Activated CD8-positive, alpha-beta memory T cell treated with anti-CD3 and anti-CD28 coated beads for 4 hours (primary cell): ENCODE measurements around the gene LGR6.
A peak's percentile ranks its signal among the peaks of the same experiment; 100 is the strongest.
"Not testable (repeated sequence)": the region's sequence is repeated elsewhere in the genome, so short reads cannot be mapped to it uniquely, and the experiment has no call there.

Experiments used
- DNase-seq, 2 donors: peaks; one replicate each; pipeline ENCODE4 v3.0.0-alpha.2; 2020; ENCODE audit warnings: low read depth in 2 of 2

The LGR6 gene

DNA sequence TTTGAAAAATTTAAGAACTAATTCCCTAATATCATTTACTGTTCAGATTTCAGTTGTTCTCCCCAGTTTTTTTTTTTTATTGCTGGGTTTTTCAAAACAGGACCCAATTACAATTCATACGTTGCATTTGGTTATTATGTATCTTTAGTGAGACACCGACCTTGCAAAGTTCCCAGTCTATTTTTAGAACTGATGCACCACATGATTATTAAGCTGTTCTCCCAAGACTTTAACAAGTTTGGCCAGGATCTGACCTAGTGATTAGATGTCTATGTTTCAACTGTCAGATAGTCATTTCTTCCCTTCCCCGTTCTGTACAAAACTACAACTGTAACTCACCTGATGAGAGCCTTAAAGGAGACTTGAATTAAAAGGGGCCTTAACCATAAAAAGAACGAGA, 140.3 kb downstream of the LGR6 start:
- no peak for DNase-seq

DNA sequence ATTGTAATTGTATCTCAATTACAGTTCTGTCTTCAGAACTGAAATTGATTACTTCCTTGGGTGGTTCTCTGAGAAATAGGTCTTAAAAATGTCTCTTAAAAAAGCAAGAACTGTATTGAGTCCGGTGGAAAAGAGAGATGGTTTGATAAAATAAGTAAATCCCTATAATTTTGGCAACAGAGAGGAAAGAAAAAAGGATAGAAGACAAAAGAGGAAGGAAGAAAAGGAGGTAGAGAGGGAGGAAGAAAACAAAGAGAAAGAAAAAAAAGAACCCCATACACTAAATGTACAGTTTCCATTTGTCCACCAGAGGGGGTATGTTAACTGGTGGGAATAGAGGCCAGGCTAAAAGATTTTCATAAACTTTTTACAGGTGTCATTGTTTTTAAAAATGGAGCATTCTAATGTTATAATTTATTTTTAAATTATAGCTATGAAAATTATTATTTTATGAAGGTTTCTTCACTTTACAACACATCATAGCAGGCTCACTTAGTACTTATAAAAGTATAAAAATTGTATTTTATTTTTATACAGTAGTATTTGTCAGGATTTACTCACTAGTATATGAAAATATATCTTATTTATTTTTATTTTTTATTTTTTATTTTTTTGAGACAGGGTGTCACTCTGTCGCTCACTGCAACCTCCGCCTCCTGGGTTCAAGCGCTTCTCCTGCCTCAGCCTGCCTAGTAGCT, 150.2 kb downstream of the LGR6 start:
- no peak for DNase-seq

- DNase-seq, result no peak
These were observed 154.5 kb downstream of the LGR6 start for GRCh38 chr1:202348005-202348508.

GRCh38 chr1:202348509-202349205, 155.1 kb downstream of the LGR6 start, which contains the start of gene PPP1R12B:
PPP1R12B (plus strand) TSS chr1:202348699; CDS start chr1:202348852, 153 bp downstream.
- DNase-seq, result peak; percentile 87 to 94

DNA sequence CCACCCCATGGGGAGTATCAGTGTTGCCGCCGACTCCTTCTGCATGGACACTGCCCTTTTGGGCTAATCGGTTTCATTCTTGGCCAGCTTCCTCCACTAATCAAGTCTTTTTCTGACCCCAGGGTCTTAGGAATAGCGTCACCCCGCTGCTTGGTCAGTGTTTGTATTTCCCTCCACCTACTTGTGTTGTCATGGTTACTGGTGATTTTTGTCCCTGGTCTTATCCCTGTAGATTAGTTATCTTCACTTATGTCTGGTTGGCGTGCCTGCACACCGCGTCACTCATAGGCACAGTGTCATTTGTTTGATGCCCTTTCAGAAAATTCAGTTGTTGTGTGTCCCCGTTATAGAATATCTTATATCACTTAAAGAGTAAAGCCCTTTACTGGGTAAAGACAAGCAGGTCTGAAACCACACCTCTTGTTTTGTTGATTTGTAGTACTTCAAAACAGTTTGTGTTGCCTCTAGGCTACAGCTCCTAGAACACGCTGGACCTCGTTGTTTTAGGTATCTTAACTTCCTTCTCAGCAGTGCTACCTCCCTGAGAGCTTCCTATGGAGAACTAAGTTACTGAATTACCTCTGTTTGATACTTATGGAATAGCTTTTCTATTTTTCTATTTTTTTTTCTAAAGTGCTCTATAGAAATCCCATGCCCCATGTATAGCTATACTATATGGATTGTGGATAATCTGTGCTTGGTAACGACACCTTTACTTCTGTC, 155.8 kb downstream of the LGR6 start:
- DNase-seq, result no peak

DNA sequence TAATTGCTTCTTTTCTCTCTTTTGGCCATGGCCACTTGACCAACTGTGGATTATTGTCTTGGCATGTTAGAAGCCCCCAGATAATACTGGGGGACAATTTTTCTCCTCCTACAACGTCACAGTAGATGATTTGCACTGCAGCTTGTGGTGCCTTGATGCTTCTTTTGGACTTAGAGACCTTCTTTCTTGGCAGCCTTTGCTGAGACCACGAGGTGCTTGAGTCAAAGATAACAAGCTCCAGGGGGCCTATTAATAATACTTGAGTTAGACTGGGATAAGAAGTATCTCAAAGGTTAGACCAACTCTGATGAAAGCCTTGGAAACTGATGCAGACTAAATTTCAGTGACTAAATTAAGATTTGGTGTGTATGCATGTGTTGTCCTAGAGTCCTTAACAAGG, 158.1 kb downstream of the LGR6 start:
- no peak for DNase-seq

- not testable (repeated sequence) for DNase-seq
These were observed 159.1 kb downstream of the LGR6 start for GRCh38 chr1:202352583-202353197.

DNA sequence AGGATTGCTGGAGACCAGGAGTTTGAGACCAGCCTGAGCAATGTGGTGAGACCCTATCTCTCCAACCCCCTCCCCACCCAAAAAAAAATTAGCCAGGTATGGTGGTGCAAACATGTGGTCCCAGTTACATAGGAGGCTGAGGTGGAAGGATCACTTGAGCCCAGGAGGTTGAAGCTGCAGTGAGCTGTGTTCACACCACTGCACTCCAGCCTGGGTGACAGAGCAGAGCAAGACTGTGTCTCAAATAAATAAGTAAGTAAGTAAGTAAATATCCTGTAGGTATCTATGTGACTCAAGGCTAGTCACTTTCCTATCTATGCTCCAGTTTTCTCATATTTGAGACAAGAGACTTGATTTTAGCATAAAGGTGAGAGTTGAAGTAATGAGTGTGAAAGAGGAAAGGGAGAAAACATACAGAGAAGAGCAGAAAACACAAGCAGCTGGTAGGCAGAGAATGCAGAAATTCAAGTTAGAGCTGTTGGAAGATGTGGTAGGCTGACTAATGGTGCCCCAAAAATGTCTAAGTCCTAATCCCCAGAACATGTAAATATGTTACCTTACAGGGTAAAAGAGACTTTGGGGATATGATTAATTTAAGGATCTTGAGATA, 162.4 kb downstream of the LGR6 start:
- no peak for DNase-seq

DNA sequence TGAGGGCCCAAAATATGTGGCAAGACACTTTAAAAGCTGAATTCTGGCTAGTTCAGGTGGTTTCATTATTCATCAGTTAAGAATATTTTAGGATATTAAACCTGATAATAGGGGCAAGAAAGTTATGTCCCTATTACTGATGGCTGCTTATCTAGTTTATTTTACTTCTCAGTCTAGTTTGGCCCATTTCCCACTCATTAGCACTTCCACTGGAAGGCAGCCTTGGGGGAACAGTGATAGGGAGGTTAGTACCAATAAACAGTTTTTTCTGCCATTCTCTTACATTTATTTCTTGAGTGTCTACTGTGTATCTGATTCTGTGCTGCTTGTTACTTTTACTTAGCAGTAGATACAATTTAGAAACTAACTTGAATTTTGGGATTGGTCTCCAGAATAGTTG, 163.9 kb downstream of the LGR6 start:
- no peak for DNase-seq

DNA sequence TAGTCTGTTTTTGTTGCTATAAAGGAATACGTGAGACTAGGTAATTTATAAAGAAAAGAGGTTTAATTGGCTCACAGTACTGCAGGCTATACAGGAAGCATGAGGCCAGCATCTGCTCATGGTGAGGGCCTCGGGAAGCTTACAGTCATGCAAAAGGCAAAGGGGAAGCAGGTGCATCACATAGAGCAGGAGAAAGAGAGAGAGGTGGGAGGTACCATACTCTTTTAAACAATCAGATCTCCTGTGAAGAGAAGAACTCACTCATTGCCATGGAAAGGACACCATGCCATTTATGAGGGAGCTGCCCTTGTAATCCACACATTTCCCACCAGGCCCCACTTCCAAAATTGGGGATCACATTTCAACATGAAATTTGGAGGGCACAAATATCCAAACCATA, 167.6 kb downstream of the LGR6 start:
- no peak for DNase-seq

GRCh38 chr1:202361701-202362100, 168.1 kb downstream of the LGR6 start:
- no peak for DNase-seq

DNA sequence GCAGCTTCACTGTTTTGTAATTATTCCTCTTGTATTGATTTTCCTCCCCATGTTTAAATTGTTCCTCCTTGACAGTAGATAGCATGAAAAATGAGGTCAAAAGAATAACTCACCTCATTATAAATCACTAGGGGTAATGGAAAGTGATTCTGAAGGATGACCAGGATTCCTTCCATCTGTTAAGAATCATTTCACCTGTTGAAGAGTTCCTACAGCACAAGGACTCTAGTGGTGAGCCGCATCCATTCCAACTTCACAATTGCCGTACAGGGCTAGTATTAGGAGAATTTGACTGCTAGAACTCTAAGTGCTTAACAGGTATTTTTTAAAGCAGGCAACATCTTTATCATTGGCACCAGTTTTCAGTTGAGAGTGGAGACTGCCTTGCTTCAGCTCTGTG, 168.6 kb downstream of the LGR6 start:
- DNase-seq, result no peak

DNA sequence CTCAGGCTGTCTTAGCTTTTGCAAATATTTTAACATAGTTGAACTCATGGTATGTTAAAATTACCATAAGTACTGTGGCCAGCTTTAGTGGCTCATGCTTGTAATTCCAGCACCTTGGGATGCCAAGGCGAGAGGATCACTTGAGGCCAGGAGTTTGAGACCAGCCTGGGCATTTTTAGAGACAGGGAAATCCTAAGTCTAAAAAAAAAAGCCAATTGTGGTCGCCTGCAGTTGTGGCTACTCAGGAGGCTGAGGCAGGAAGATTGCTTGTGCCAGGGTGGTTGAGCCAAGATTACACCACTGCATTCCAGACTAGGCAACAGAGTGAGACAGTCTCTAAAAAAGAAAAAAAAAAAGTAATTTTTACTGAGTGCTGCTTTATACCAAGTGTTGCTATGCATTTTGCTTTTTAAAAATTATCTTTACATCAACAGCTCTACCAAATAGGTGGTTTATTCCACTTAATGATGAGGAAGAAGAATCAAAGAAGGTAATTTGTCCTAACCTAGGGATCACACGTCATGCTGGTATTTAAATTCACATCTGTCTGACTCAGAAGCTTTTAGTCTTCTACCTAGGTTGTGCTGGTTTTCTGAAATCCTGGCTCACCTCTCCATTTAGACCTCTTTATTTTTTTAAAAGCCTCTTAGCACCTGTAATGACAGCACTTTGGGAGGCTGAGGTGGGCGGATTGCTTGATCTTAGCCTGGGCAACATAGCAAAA, 171.7 kb downstream of the LGR6 start:
- no peak for DNase-seq

- no peak for DNase-seq
These were observed 173.7 kb downstream of the LGR6 start for GRCh38 chr1:202367271-202367670.
